SK-N-MC (cell line): ENCODE measurements around the gene LRRFIP1.

Experiments used
- DNase-seq: peaks from one replicate; pipeline ENCODE4 v3.0.0-alpha.2; 2011; ENCODE audit warnings: low read depth, low spot score
- H3K27ac ChIP-seq: fragments of 200-600 bp; sonication (generic); 2 replicates; pipeline ENCODE4 v1.5.1; 2016; ENCODE audit warnings: mixed run types
- H3K36me3 ChIP-seq: fragments of 200-600 bp; sonication (generic); 2 replicates; pipeline ENCODE4 v1.6.1; 2017; ENCODE audit warnings: antibody characterized with exemption, low read length, mixed read lengths; ENCODE audit not compliant: insufficient read depth
- H3K4me3 ChIP-seq: fragments of 200-600 bp; sonication (generic); 2 replicates; pipeline ENCODE4 v1.5.1; 2016
- H3K9ac ChIP-seq: fragments of 200-600 bp; sonication (generic); 2 replicates; pipeline ENCODE4 v1.8.0; 2017; ENCODE audit warnings: mixed run types, mixed read lengths; ENCODE audit not compliant: insufficient read length
- H3K9me3 ChIP-seq: fragments of 200-600 bp; sonication (generic); 2 replicates; pipeline ENCODE4 v1.6.1; 2017; ENCODE audit warnings: low read depth, mild to moderate bottlenecking, antibody characterized with exemption, low read length, moderate library complexity, mixed read lengths
- EZH2 ChIP-seq: fragments of 200-600 bp; sonication (generic); IDR thresholded peaks from one replicate; pipeline ENCODE4 v1.6.1; 2017; ENCODE audit warnings: antibody characterized with exemption
- FOXP2 ChIP-seq: optimal IDR thresholded peaks from 2 replicates; pipeline ENCODE3; 2011; ENCODE audit warnings: mild to moderate bottlenecking, moderate library complexity; ENCODE audit not compliant: insufficient read depth; ENCODE audit errors: extremely low read length, control extremely low read depth
- POLR2AphosphoS5 ChIP-seq: IDR thresholded peaks from 2 replicates; pipeline ENCODE4 v1.6.1; 2012; ENCODE audit warnings: mild to moderate bottlenecking, low read depth, low read length, borderline replicate concordance

LRRFIP1 gene

DNA sequence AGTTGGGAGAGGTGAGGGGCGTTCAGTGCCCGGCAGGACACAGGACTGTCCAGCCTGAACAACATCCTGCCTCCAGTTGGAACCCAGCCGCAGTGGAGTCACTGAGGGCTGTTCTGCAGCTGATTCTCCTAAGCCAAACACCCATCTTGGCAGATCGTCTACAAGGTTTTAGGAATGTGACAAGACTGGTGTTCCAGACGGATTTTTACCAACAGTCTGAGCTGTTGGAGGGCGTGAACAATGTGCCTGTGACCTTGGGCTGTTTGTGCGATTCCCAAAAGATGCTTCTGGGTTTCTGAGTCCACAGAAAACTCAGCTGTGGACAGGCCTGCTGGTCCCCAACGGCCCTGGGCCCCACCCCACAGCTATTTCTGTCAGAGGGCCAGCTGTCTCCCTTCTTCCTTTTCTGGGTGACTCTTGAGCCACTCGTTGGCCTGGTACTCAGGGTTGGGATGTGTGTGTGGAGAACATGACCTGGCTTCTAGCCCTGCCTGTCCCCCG, 5.7 kb downstream of the LRRFIP1 start:
- H3K4me3 ChIP-seq, result no peak overlapping the region
- H3K9ac ChIP-seq, result no peak overlapping the region
- H3K36me3 ChIP-seq, result no peaks in the 10 kb centered on the region
- H3K27ac ChIP-seq, result no peak overlapping the region
- no peak for TF ChIP-seq EZH2
- no peak for TF ChIP-seq FOXP2
- TF ChIP-seq POLR2AphosphoS5, result no peak
- 0 out of 2 replicates have a peak, but pooled peaks cover 3% of the 10 kb centered on the region for H3K9me3 ChIP-seq
- DNase-seq, result no peak

DNA sequence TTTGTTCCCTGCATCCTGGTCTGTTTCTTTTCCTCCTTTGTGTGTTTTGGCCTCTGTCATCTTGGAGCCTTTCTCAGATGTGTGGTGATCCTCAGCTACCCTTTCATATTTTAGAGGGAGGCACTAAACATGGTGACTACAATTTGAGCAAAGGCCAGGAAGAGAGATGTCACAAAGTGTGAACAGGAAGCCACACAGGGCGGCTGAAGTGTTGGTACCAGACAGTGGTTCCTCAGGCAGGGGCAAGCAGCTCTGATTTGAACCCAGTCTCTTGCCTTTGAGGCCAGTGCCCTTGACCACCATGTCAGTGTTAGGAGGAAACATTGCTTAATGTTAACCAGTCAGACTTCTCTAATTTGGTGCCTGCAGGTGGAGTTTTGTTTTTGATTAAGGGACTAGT, 9.2 kb downstream of the LRRFIP1 start:
- H3K36me3 ChIP-seq, result no peaks in the 10 kb centered on the region
- 0 out of 2 replicates have a peak, but pooled peaks cover 3% of the 10 kb centered on the region for H3K9me3 ChIP-seq
- DNase-seq, result no peak
- no peak overlapping the region for H3K4me3 ChIP-seq
- no peak overlapping the region for H3K27ac ChIP-seq
- H3K9ac ChIP-seq, result no peak overlapping the region
- no peak for TF ChIP-seq POLR2AphosphoS5
- no peak for TF ChIP-seq EZH2
- no peak for TF ChIP-seq FOXP2

DNA sequence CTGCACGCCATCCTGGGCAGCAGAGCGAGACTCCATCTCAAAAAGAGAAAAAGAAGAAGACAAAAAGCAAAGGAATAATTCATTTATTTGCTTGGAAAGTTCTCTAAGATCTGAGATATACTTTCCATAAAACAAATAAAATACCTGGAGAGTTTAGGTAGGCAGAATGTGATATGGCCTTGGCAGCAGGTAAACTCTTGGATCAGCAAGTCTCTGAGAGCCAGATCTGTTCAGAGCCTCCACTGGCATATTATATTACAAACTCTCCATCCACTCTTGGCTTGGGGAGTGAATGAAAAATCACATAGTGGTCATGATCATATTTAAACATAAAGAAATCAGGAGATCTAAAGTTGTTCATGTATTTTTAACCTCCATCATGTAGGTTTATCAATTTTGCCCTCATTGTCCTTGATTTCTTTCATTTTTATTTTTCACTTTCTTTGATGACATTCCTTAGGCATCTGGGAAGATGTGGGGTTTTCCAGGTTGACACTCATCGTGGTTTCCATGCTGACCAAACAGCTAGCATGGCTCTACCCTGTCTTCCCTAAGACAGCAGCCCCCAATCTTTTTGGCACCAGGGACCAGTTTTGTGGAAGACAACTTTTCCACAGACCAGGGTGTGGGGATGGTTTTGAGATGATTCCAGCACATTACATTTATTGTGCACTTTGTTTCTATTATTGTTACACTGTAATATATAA, 10.2 kb downstream of the LRRFIP1 start:
- DNase-seq, result no peak
- no peak overlapping the region for H3K4me3 ChIP-seq
- 0 out of 2 replicates have a peak, but pooled peaks cover 3% of the 10 kb centered on the region for H3K9me3 ChIP-seq
- no peak overlapping the region for H3K27ac ChIP-seq
- no peak for TF ChIP-seq POLR2AphosphoS5
- TF ChIP-seq EZH2, result no peak
- no peak for TF ChIP-seq FOXP2
- no peak overlapping the region for H3K9ac ChIP-seq
- no peaks in the 10 kb centered on the region for H3K36me3 ChIP-seq

DNA sequence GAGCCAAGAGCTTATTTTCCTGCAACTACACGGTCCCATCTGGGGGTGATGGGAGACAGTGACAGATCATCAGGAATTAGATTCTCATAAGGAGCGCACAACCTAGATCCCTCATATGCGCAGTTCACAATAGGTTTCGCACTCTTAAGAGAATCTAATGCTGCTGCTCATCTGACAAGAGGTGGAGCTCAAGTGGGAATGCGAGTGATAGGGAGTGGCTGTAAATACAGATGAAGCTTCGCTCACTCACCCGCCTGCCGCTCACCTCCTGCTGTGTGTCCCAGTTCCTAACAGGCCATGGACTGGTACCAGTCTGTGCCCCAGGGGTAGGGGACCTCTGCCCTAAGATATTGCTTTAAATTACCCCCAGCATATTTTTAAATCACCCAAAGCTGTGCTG, 10.8 kb downstream of the LRRFIP1 start:
- Histone ChIP-seq H3K27ac (no peak overlapping the region), H3K9ac (no peak overlapping the region), H3K9me3 (0 out of 2 replicates have a peak, but pooled peaks cover 3% of the 10 kb centered on the region), H3K4me3 (no peak overlapping the region), H3K36me3 (no peaks in the 10 kb centered on the region)
- DNase-seq, result no peak
- TF ChIP-seq POLR2AphosphoS5, result no peak
- no peak for TF ChIP-seq FOXP2
- TF ChIP-seq EZH2, result no peak

DNA sequence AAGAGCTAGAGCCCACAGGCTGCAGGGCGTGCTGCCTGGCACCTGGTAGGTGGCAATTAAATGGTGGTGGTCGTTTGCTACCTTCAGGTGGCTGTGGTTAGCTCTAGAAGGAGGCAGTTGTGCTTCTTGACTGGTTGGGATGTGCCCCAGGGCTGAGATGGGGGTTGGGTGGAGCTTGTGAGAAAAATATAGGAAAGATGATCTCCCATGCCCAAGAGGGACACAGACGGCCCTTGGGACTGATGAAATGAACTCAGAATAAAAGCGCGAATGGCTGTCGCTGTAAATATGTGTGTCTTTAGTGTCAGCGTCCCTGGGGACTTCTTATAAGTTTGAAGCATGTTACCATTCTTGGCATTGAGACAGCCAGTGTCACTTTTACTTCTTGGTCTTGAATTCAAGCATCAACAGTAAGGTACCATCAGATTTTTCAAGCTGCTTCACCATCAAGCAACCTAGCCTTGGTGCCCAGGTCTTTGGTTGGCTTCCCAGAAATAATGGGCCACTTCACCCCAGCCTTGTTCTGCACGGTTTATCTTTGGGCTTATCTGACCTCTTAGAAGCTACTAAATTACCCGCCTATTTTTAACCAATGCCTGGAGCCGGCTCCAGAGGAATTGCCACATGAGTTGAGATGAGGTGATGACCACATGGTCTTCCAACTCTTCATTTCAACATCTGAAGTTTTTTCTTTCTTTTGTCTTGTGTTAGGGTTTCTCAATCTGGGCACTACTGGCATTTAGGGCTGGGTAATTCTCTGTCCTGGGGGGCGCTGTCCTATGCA, 11.9 kb downstream of the LRRFIP1 start:
- Histone ChIP-seq H3K9me3 (0 out of 2 replicates have a peak, but pooled peaks cover 3% of the 10 kb centered on the region), H3K36me3 (no peaks in the 10 kb centered on the region), H3K4me3 (no peak overlapping the region), H3K27ac (no peak overlapping the region), H3K9ac (no peak overlapping the region)
- no peak for DNase-seq
- TF ChIP-seq FOXP2 (no peak), EZH2 (no peak), POLR2AphosphoS5 (no peak)

DNA sequence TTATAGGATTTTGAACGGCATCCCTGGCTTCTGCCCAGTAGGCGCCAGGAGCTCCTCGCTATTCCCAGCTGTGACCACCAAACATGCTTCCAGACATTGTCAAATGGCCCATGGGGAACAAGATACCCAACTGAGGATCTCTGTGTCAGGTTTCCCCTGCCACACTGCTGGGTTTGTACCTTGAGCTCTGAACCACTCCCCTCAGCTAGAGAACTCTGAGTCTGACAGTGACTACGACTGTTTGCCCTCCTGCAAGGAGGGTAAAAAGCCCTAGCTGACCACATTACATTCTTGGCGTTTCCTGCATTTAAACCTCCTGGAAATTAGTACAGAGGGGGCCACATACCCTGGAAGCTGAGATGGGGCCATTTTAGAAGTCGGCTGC, 12.4 kb downstream of the LRRFIP1 start:
- DNase-seq, result no peak
- no peak overlapping the region for H3K4me3 ChIP-seq
- H3K9me3 ChIP-seq, result 0 out of 2 replicates have a peak, but pooled peaks cover 2% of the 10 kb centered on the region
- H3K36me3 ChIP-seq, result no peaks in the 10 kb centered on the region
- no peak overlapping the region for H3K27ac ChIP-seq
- H3K9ac ChIP-seq, result no peak overlapping the region
- TF ChIP-seq POLR2AphosphoS5 (no peak), EZH2 (no peak), FOXP2 (no peak)

DNA sequence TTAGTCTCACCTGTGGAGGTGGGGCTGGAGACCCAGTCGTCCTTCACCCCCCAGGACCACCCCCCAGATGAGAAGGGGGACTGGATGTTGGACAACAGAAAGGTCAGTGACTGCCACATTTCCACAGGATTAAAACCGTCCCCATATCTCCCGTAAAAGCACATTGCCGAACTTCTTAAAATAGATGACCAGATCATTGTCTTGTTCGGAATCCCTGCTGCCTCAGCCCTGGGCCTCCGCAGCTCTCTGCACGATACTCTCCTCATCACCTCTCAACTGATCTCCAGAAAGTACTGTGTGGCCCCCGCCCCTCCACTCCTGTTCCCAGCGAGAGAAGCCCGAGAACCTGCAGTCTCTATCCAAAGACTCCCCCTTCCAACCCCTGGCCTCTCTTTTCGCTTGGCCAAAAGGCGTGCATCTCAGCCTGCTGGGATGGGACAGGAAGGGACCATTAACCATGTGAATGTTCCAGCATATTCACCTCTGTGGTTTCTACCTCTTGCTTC, 13.2 kb downstream of the LRRFIP1 start:
- TF ChIP-seq POLR2AphosphoS5 (no peak), FOXP2 (no peak), EZH2 (no peak)

DNA sequence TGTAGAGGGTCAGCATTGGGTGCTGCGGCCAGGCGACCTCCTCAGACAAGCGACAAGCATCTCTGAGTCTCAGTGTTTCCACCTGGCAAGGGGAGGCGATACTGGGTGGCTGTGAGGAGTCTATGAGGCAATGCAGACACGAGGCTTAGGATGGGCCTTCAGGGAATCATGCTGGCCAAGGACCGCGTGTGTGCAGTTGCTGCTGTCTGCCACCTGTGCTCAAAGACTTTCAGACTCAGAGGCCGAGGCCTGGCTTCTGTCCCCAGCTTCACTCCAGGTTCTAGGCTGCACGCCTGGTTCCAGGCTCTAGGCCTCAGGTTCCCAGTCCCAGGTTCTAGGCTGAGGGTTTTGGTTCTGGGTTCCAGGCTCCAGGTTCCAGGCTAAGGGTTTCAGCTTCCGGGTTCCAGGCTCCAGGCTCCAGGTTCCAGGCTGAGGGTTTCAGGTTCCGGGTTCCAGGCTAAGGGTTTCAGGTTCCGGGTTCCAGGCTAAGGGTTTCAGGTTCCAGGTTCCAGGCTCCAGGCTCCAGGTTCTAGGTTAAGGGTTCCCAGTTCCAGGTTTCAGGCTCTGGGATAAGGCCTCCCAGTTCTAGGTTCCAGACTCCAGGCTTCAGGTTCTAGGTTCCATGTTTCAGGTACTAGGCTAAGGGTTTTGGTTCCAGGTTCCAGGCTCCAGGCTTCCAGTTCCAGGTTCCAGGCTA, 14.8 kb downstream of the LRRFIP1 start:
- Histone ChIP-seq H3K9ac (no peak overlapping the region), H3K9me3 (no peaks in the 10 kb centered on the region), H3K4me3 (no peak overlapping the region), H3K36me3 (no peaks in the 10 kb centered on the region), H3K27ac (no peak overlapping the region)
- no peak for DNase-seq
- TF ChIP-seq FOXP2 (no peak), POLR2AphosphoS5 (no peak), EZH2 (no peak)

More for the DNA sequence above, 13.2 kb downstream of the LRRFIP1 start:
- no peak for DNase-seq
- H3K4me3 ChIP-seq, result no peak overlapping the region
- no peaks in the 10 kb centered on the region for H3K36me3 ChIP-seq
- no peaks in the 10 kb centered on the region for H3K9me3 ChIP-seq
- H3K27ac ChIP-seq, result no peak overlapping the region
- no peak overlapping the region for H3K9ac ChIP-seq
